DMS114 treated with DMSO at 0.1 percent for 48 hours (cell line): ENCODE measurements around the gene INTS6.
A peak's percentile ranks its signal among the peaks of the same experiment; 100 is the strongest.

ENCODE experiments used
- DNase-seq: peaks from one replicate; lab custom pipeline; 2025; ENCODE audit not compliant: unreplicated experiment; lab: John Stamatoyannopoulos, UW

INTS6 gene

GRCh38 chr13:51452361-51453206 lies at the start of gene INTS6:
Gene INTS6 (minus strand): TSS chr13:51453036. CDS start chr13:51452525, 511 bp downstream.
- peak; percentile 93 for DNase-seq

- no peak for DNase-seq
These were observed 49.4 kb upstream of the INTS6 start for GRCh38 chr13:51502153-51502651.

GRCh38 chr13:51501592-51502152 lies 48.8 kb upstream of the INTS6 start:
- no peak for DNase-seq

- no peak for DNase-seq
These were observed 48.3 kb upstream of the INTS6 start for GRCh38 chr13:51501096-51501495.

- DNase-seq = no peak
These were observed 47.9 kb upstream of the INTS6 start for GRCh38 chr13:51500687-51501086.

GRCh38 chr13:51499841-51500240 lies 47.0 kb upstream of the INTS6 start:
- no peak for DNase-seq

- no peak for DNase-seq
These were observed 42.5 kb upstream of the INTS6 start for GRCh38 chr13:51495316-51495715.

GRCh38 chr13:51494156-51494555 lies 41.3 kb upstream of the INTS6 start:
- DNase-seq = no peak

GRCh38 chr13:51488212-51488611 lies 35.4 kb upstream of the INTS6 start:
- DNase-seq = no peak

GRCh38 chr13:51481656-51482055 lies 28.8 kb upstream of the INTS6 start:
- no peak for DNase-seq

- DNase-seq = no peak
These were observed 26.3 kb upstream of the INTS6 start for GRCh38 chr13:51479199-51479523.

GRCh38 chr13:51478418-51479198 lies 25.8 kb upstream of the INTS6 start:
- no peak for DNase-seq

- DNase-seq = no peak
These were observed 25.0 kb upstream of the INTS6 start for GRCh38 chr13:51477653-51478324.

GRCh38 chr13:51477149-51477548 lies 24.3 kb upstream of the INTS6 start:
- DNase-seq = no peak

GRCh38 chr13:51475727-51476501 lies 23.1 kb upstream of the INTS6 start:
- no peak for DNase-seq

GRCh38 chr13:51469790-51470189 lies 17.0 kb upstream of the INTS6 start:
- DNase-seq = no peak

GRCh38 chr13:51467730-51468129 lies 14.9 kb upstream of the INTS6 start:
- DNase-seq = no peak

GRCh38 chr13:51465124-51465523 lies 12.3 kb upstream of the INTS6 start:
- DNase-seq = no peak

GRCh38 chr13:51457086-51457815 lies 4.4 kb upstream of the INTS6 start:
- DNase-seq = no peak

- DNase-seq = no peak
These were observed 3.7 kb upstream of the INTS6 start for GRCh38 chr13:51456510-51456909.
